Smooth muscle cell (in vitro differentiated cells): ENCODE measurements around the gene TMEM245. TPM values are rescaled to one million over a fixed set of nuclear protein-coding genes. Genes with fewer than 3 reads are reported as not detected.

Source experiments
- DNase-seq: peaks from one replicate; lab custom pipeline; 2025; ENCODE audit not compliant: unreplicated experiment; lab: John Stamatoyannopoulos, UW
- H2AFZ ChIP-seq: fragments of 200-600 bp; sonication (generic); 2 replicates; pipeline ENCODE4 v1.6.0; 2016; ENCODE audit warnings: antibody characterized with exemption, low read depth, mild to moderate bottlenecking
- H3F3A ChIP-seq: fragments of 200-600 bp; sonication (generic); 2 replicates; pipeline ENCODE4 v1.6.0; 2017; ENCODE audit warnings: antibody characterized with exemption, low read depth
- H3K27ac ChIP-seq: fragments of 200-600 bp; sonication (generic); 2 replicates; pipeline ENCODE4 v1.5.1; 2016; ENCODE audit warnings: low read depth, mild to moderate bottlenecking
- H3K27me3 ChIP-seq: fragments of 200-600 bp; sonication (generic); 2 replicates; pipeline ENCODE4 v1.6.1; 2016; ENCODE audit warnings: low read depth, mild to moderate bottlenecking
- H3K36me3 ChIP-seq: fragments of 200-600 bp; sonication (generic); 2 replicates; pipeline ENCODE4 v1.5.1; 2016; ENCODE audit warnings: low read depth
- H3K4me1 ChIP-seq: fragments of 200-600 bp; sonication (generic); 2 replicates; pipeline ENCODE4 v1.5.1; 2016; ENCODE audit warnings: low read depth
- H3K4me2 ChIP-seq: fragments of 200-600 bp; sonication (generic); 2 replicates; pipeline ENCODE4 v1.6.0; 2016; ENCODE audit warnings: mild to moderate bottlenecking
- H3K4me3 ChIP-seq: fragments of 200-600 bp; sonication (generic); 2 replicates; pipeline ENCODE4 v1.5.1; 2016; ENCODE audit warnings: mild to moderate bottlenecking
- H3K79me2 ChIP-seq: fragments of 200-600 bp; sonication (generic); 2 replicates; pipeline ENCODE4 v1.6.0; 2016; ENCODE audit warnings: low read depth, mild to moderate bottlenecking
- H3K9ac ChIP-seq: fragments of 200-600 bp; sonication (generic); 2 replicates; pipeline ENCODE4 v1.6.0; 2016; ENCODE audit warnings: low read depth
- H3K9me3 ChIP-seq: fragments of 200-600 bp; sonication (generic); replicated peaks from 2 replicates; pipeline ENCODE4 v1.5.1; 2016; ENCODE audit warnings: low read depth
- H4K20me1 ChIP-seq: fragments of 200-600 bp; sonication (generic); 2 replicates; pipeline ENCODE4 v1.6.0; 2016; ENCODE audit warnings: low read depth
- WGBS: methylation state at CpG from one replicate; pipeline ENCODE4 v1.1.7; 2016; ENCODE audit warnings: low lambda C conversion rate; 5-methylcytosine and 5-hydroxymethylcytosine counted together
- polyA plus RNA-seq: library from polyadenylated mRNA; unstranded; fragments of >200 nt; fragmentation: Nextera tagmentation; extraction: Ambion mirVana; gene quantifications from 2 replicates; pipeline ENCODE4 v1.2.1, GENCODE V29; 2016
- total RNA-seq: library from RNA; depleted of rRNA; stranded (reverse); fragments of >200 nt; gene quantifications from 2 replicates; pipeline ENCODE4 v1.2.3, GENCODE V29; 2014
- TF ChIP-seq, protein P1 (sequence below): fragments of 200-600 bp; sonication (generic); IDR thresholded peaks from 2 replicates; pipeline ENCODE4 v1.5.1; 2017; ENCODE audit warnings: borderline replicate concordance, mild to moderate bottlenecking, antibody characterized with exemption; ENCODE audit not compliant: insufficient read depth, poor library complexity, severe bottlenecking

Gene TMEM245
- total and polyA plus RNA-seq, 2 experiments from 2014 or later, result 16.3 to 39.7 TPM

DNA sequence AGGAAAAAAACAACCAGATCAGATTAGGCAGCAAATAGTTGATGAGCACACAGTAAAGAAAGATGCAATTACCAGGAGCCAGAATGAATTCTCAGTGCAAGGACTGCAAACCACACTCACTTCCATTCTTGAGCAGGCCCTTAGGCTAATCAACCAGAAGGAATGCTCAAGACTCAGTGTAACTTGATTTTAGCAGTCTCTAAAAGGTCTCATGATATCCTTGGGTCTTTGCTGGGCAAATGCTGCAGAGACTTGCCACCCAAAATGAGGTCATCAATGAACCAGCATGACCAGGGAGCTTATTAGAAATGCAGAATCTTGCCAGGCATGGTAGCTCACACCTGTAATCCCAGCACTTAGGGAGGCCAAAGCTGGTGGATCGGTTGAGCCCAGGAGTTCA lies 20.1 kb upstream of the TMEM245 start:
- H3K4me1 ChIP-seq, result no peaks in the 10 kb centered on the region
- H3K4me3 ChIP-seq, result no peak overlapping the region
- H3K36me3 ChIP-seq, result no peaks in the 10 kb centered on the region
- TF ChIP-seq, protein P1, sequence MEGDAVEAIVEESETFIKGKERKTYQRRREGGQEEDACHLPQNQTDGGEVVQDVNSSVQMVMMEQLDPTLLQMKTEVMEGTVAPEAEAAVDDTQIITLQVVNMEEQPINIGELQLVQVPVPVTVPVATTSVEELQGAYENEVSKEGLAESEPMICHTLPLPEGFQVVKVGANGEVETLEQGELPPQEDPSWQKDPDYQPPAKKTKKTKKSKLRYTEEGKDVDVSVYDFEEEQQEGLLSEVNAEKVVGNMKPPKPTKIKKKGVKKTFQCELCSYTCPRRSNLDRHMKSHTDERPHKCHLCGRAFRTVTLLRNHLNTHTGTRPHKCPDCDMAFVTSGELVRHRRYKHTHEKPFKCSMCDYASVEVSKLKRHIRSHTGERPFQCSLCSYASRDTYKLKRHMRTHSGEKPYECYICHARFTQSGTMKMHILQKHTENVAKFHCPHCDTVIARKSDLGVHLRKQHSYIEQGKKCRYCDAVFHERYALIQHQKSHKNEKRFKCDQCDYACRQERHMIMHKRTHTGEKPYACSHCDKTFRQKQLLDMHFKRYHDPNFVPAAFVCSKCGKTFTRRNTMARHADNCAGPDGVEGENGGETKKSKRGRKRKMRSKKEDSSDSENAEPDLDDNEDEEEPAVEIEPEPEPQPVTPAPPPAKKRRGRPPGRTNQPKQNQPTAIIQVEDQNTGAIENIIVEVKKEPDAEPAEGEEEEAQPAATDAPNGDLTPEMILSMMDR, result no peak
- no peaks in the 10 kb centered on the region for H3K9me3 ChIP-seq
- H4K20me1 ChIP-seq, result no peaks in the 10 kb centered on the region
- no peak overlapping the region for H3K27ac ChIP-seq
- H3K4me2 ChIP-seq, result no peak overlapping the region
- no peaks in the 10 kb centered on the region for H3K27me3 ChIP-seq
- no peak overlapping the region for H3K9ac ChIP-seq
- H2AFZ ChIP-seq, result no peak overlapping the region
- no peak for DNase-seq
- no peaks in the 10 kb centered on the region for H3K79me2 ChIP-seq
- no peaks in the 10 kb centered on the region for H3F3A ChIP-seq
- WGBS, result 100% methylated on average over 1 of the region's 1 CpG

DNA sequence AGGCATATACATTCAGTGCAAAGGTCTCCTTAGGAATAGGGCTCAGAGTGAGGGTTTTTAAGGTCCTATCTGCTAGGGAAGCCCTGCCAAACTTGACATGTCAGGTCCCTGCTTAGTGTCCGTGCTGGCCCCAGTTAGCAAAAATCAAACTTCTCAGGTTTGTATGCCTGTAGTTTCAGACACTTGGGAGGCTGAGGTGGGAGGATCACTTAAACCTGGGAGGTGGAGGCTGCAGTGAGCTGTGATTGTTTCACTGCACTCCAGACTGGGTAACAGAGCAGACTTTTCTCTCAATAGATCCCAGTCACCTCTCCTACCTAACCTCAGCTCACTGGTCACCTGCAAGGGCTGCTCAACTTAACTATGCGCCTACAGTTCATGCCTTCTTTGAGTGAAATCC lies 18.7 kb upstream of the TMEM245 start:
- Histone ChIP-seq H3K4me1 (no peaks in the 10 kb centered on the region), H3K27me3 (no peaks in the 10 kb centered on the region), H3K27ac (no peak overlapping the region), H3K4me3 (no peak overlapping the region), H3K9ac (no peak overlapping the region), H3K79me2 (no peaks in the 10 kb centered on the region), H2AFZ (no peak overlapping the region), H3F3A (no peaks in the 10 kb centered on the region), H3K36me3 (no peaks in the 10 kb centered on the region), H3K9me3 (no peaks in the 10 kb centered on the region), H3K4me2 (no peak overlapping the region), H4K20me1 (no peaks in the 10 kb centered on the region)
- TF ChIP-seq, protein P1, result no peak
- WGBS, result 93% methylated on average over 2 of the region's 2 CpGs
- DNase-seq, result no peak

DNA sequence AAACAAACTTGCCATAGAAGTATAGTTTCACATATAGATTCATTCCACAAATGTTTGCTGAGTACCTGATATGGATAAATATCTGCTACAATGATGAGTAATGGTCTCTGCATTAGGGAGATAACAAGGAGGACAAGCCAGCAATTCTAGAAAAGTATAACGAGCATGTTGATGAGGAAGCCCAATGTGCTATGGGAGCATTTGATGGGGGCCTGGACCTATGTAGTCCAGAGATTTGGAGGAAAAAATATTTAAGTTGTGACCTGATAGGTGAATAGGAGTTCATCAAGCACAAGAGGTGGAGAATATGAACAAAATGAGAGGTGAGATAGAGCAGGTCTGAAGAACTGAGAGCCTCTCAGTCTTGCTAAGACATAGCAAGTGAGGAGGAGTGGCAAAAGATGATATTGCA lies 14.4 kb upstream of the TMEM245 start:
- H3K36me3 ChIP-seq, result no peaks in the 10 kb centered on the region
- H3K27me3 ChIP-seq, result no peaks in the 10 kb centered on the region
- no peak overlapping the region for H3K4me3 ChIP-seq
- no peaks in the 10 kb centered on the region for H4K20me1 ChIP-seq
- H3K9me3 ChIP-seq, result no peaks in the 10 kb centered on the region
- WGBS, result 94% methylated on average over 1 of the region's 1 CpG
- H3K4me1 ChIP-seq, result no peaks in the 10 kb centered on the region
- H3K4me2 ChIP-seq, result no peak overlapping the region
- H3K79me2 ChIP-seq, result no peaks in the 10 kb centered on the region
- H3K27ac ChIP-seq, result no peak overlapping the region
- H3F3A ChIP-seq, result no peaks in the 10 kb centered on the region
- H3K9ac ChIP-seq, result no peak overlapping the region
- DNase-seq, result no peak
- no peak overlapping the region for H2AFZ ChIP-seq
- TF ChIP-seq, protein P1, result no peak

DNA sequence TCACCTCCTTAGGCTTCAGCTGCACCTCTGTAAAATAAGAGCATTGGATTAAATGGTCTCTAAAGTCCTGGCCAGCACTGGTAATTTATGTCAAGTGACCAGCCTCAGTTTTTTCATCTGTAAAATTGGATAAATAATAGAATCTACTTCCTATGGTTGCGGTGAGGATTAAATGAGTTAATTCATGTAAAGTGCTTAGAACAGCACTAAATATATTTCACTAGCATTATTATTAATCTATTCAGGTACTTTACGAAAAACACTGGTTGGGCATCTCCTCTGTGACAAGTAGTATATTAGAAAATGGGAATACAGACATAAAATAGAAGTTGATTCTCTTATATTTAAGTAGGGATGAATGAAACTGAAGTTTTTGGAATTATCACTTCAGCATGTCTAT lies 13.8 kb upstream of the TMEM245 start:
- Histone ChIP-seq H3K36me3 (no peaks in the 10 kb centered on the region), H3K27me3 (no peaks in the 10 kb centered on the region), H3K4me2 (no peak overlapping the region), H3K27ac (no peak overlapping the region), H3K9ac (no peak overlapping the region), H2AFZ (no peak overlapping the region), H3K9me3 (no peaks in the 10 kb centered on the region), H3F3A (no peaks in the 10 kb centered on the region), H3K4me1 (no peaks in the 10 kb centered on the region), H3K79me2 (no peaks in the 10 kb centered on the region), H3K4me3 (no peak overlapping the region), H4K20me1 (no peaks in the 10 kb centered on the region)
- TF ChIP-seq, protein P1, result no peak
- WGBS, result 94% methylated on average over 2 of the region's 2 CpGs
- no peak for DNase-seq
